Panc1 (cell line): Measurements from ENCODE around the gene CCDC14. TPM values are rescaled to one million over a fixed set of nuclear protein-coding genes. Genes with fewer than 3 reads are reported as not detected.

Experiments used
- ATAC-seq: fragments of 200-7000 bp; cut with Tn5 transposase; 2 replicates; pipeline ENCODE4 v1.9.1; 2020; ENCODE audit warnings: mild to moderate bottlenecking, moderate library complexity
- BruUV-seq: library from RNA; stranded (reverse); fragments of 400-500 nt; replicated peaks from 2 replicates; lab custom pipeline; 2021; lab: Mats Ljungman, UMichigan
- CTCF ChIA-PET: fragments of 300-600 bp; sonication (Branson Sonifier 250); formaldehyde crosslinking; loops from one replicate; lab custom pipeline; 2022; ENCODE audit warnings: antibody characterized with exemption; lab: Charles Lee
- POLR2A ChIA-PET: fragments of 300-600 bp; sonication (Branson Sonifier 250); formaldehyde crosslinking; loops from one replicate; lab custom pipeline; 2022; ENCODE audit warnings: antibody characterized with exemption; lab: Charles Lee
- DNase-seq: peaks from one replicate; pipeline ENCODE4 v3.0.0-alpha.2; 2010; ENCODE audit warnings: low read depth, low spot score
- H3K27ac ChIP-seq: 2 replicates; pipeline ENCODE4 v1.5.1; 2011; ENCODE audit warnings: mild to moderate bottlenecking, low read length, inconsistent platforms
- H3K27me3 ChIP-seq: fragments of 200-500 bp; sonication (Bioruptor generic); 2 replicates; pipeline ENCODE4 v1.6.0; 2014; ENCODE audit warnings: low read length, inconsistent platforms; ENCODE audit not compliant: control insufficient read depth, insufficient read depth
- H3K36me3 ChIP-seq: fragments of 200-500 bp; sonication (Bioruptor generic); 2 replicates; pipeline ENCODE4 v1.5.1; 2014; ENCODE audit warnings: inconsistent platforms, mild to moderate bottlenecking, low read length, moderate library complexity; ENCODE audit not compliant: control insufficient read depth, insufficient read depth
- H3K4me1 ChIP-seq: 2 replicates; pipeline ENCODE4 v1.5.1; 2011; ENCODE audit warnings: inconsistent platforms, mild to moderate bottlenecking, low read length, moderate library complexity; ENCODE audit not compliant: control insufficient read depth, insufficient read depth
- H3K4me3 ChIP-seq, 2 experiments: 2 replicates each; pipeline ENCODE4 v1.5.1; 2011 to 2012; ENCODE audit warnings: low read depth in 2 of 2, low read length in 2 of 2, mild to moderate bottlenecking in 2 of 2, inconsistent platforms in 1 of 2, moderate library complexity in 1 of 2
- H3K9me3 ChIP-seq: fragments of 200-500 bp; sonication (Bioruptor generic); 2 replicates; pipeline ENCODE4 v1.5.1; 2014; ENCODE audit warnings: low read depth, mild to moderate bottlenecking, inconsistent platforms, low read length, moderate library complexity; ENCODE audit not compliant: control insufficient read depth, insufficient read depth
- POLR2AphosphoS5 ChIP-seq: IDR thresholded peaks from 2 replicates; pipeline ENCODE4 v1.6.1; 2012; ENCODE audit warnings: mild to moderate bottlenecking, low read depth, low read length, moderate library complexity
- SIN3A ChIP-seq: IDR thresholded peaks from 2 replicates; pipeline ENCODE4 v1.6.1; 2012; ENCODE audit warnings: low read depth, mild to moderate bottlenecking, low read length, moderate library complexity, borderline replicate concordance; ENCODE audit not compliant: insufficient read depth
- TCF7L2 ChIP-seq: IDR thresholded peaks from 2 replicates; pipeline ENCODE4 v1.6.1; 2011; ENCODE audit warnings: mild to moderate bottlenecking, low read depth, low read length, inconsistent platforms
- in situ Hi-C: cut with HindIII; loops from 2 replicates; pipeline ENCODE4 v1.10.0; 2016; ENCODE audit warnings: low sequenced_read_pairs, low pct_unique_long_range_greater_than_20kb
- intact Hi-C: fragments of 100-400 bp; cut with micrococcal nuclease; formaldehyde crosslinking; loops from one replicate; pipeline ENCODE4 v1.10.0; 2022; ENCODE audit not compliant: unreplicated experiment
- total RNA-seq: library from RNA; stranded (reverse); gene quantifications from one replicate; pipeline ENCODE4 v1.2.1, GENCODE V29; 2021; ENCODE audit not compliant: unreplicated experiment
- TF ChIP-seq, protein P1 (sequence below): fragments of 450-650 bp; IDR thresholded peaks from 2 replicates; pipeline ENCODE4 v1.5.1; 2017; ENCODE audit warnings: mild to moderate bottlenecking
- TF ChIP-seq, protein P2 (sequence below), 2 experiments: IDR thresholded peaks; 2 replicates each; pipeline ENCODE4 v1.6.1; 2011 to 2012; ENCODE audit warnings: low read depth in 2 of 2, control low read depth in 1 of 2, low read length in 1 of 2, mild to moderate bottlenecking in 1 of 2, moderate library complexity in 1 of 2; ENCODE audit not compliant: insufficient read depth in 1 of 2

CCDC14 gene
- total RNA-seq, 1 experiment from 2014 or later = 57.7 TPM

DNA sequence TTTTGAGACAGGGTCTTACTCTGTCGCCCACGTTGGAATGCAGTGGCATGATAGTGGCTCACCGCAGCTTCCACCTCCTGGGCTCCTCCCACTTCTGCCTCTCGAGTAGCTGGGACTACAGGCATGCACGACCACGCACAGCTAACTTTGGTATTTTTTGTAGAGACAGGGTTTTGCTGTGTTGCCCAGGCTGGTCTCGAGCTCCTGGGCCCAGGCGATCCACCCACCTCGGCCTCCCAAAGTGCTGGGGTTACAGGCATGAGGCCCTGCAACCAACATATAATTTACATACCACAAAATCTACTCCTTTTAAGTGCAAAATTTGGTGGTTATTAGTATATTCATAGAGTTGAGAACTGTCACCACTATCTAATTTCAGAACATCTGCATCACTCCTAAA, 31.7 kb downstream of the CCDC14 start:
- Histone ChIP-seq H3K27ac (no peak overlapping the region), H3K27me3 (no peaks in the 10 kb centered on the region), H3K36me3 (peaks cover 19% of the 10 kb centered on the region), H3K4me1 (no peaks in the 10 kb centered on the region), H3K9me3 (no peaks in the 10 kb centered on the region), H3K4me3 (no peak overlapping the region)
- no peak for TF ChIP-seq POLR2AphosphoS5
- TF ChIP-seq, protein P1, sequence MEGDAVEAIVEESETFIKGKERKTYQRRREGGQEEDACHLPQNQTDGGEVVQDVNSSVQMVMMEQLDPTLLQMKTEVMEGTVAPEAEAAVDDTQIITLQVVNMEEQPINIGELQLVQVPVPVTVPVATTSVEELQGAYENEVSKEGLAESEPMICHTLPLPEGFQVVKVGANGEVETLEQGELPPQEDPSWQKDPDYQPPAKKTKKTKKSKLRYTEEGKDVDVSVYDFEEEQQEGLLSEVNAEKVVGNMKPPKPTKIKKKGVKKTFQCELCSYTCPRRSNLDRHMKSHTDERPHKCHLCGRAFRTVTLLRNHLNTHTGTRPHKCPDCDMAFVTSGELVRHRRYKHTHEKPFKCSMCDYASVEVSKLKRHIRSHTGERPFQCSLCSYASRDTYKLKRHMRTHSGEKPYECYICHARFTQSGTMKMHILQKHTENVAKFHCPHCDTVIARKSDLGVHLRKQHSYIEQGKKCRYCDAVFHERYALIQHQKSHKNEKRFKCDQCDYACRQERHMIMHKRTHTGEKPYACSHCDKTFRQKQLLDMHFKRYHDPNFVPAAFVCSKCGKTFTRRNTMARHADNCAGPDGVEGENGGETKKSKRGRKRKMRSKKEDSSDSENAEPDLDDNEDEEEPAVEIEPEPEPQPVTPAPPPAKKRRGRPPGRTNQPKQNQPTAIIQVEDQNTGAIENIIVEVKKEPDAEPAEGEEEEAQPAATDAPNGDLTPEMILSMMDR = no peak
- BruUV-seq = no TSS peak
- intact Hi-C loops (no loop called here), in situ Hi-C loops (no loop called here)
- ChIA-PET CTCF (no interaction called here), POLR2A (no interaction called here)
- ATAC-seq (no peak), DNase-seq (no peak)

DNA sequence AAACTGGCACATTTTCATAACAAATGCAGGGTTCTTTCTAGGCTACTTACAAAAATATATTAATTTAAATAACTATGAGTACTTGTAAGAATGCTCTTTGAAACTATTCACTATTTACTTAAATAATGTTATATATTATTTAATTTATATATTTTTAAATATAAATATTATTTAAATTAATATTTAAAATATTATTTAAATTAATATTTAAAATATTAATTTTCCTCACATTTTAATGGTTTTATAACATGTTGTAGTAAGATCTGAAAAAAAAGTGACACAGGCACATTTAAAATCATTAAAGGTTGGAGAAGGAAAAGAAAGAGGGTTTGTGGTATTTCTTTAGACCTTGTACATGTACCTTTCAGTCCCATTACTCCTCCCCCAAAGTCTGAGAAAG, 34.6 kb downstream of the CCDC14 start:
- Histone ChIP-seq H3K27ac (no peak overlapping the region), H3K4me1 (no peaks in the 10 kb centered on the region), H3K36me3 (peaks cover 7% of the 10 kb centered on the region), H3K4me3 (no peak overlapping the region), H3K9me3 (no peaks in the 10 kb centered on the region), H3K27me3 (no peaks in the 10 kb centered on the region)
- no peak for TF ChIP-seq POLR2AphosphoS5
- TF ChIP-seq, protein P2, sequence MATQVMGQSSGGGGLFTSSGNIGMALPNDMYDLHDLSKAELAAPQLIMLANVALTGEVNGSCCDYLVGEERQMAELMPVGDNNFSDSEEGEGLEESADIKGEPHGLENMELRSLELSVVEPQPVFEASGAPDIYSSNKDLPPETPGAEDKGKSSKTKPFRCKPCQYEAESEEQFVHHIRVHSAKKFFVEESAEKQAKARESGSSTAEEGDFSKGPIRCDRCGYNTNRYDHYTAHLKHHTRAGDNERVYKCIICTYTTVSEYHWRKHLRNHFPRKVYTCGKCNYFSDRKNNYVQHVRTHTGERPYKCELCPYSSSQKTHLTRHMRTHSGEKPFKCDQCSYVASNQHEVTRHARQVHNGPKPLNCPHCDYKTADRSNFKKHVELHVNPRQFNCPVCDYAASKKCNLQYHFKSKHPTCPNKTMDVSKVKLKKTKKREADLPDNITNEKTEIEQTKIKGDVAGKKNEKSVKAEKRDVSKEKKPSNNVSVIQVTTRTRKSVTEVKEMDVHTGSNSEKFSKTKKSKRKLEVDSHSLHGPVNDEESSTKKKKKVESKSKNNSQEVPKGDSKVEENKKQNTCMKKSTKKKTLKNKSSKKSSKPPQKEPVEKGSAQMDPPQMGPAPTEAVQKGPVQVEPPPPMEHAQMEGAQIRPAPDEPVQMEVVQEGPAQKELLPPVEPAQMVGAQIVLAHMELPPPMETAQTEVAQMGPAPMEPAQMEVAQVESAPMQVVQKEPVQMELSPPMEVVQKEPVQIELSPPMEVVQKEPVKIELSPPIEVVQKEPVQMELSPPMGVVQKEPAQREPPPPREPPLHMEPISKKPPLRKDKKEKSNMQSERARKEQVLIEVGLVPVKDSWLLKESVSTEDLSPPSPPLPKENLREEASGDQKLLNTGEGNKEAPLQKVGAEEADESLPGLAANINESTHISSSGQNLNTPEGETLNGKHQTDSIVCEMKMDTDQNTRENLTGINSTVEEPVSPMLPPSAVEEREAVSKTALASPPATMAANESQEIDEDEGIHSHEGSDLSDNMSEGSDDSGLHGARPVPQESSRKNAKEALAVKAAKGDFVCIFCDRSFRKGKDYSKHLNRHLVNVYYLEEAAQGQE (IDR thresholded peaks at IDR 0.05; ENCODE audit: insufficient read depth in 1 of 2, low read depth in 2 of 2, low read length in 1 of 2) = no peak
- TF ChIP-seq, protein P1 = no peak
- TF ChIP-seq TCF7L2 = no peak
- TF ChIP-seq SIN3A = no peak
- ChIA-PET CTCF (interaction anchor here (0.6 kb wide), 1 partner anchor 15 kb away, joined by 3 read pairs; no protein-coding TSS in a partner anchor), POLR2A (no interaction called here)
- ATAC-seq (no peak), DNase-seq (no peak)
- in situ Hi-C loops = no loop called here
- intact Hi-C loops = no loop called here
- BruUV-seq = no TSS peak
